Caco-2 (cell line): ENCODE data around the gene GRAMD2B. TPM values are rescaled to one million over a fixed set of nuclear protein-coding genes. Genes with fewer than 3 reads are reported as not detected.

Experiments
- BruUV-seq: library from RNA; stranded (reverse); fragments of 400-500 nt; replicated peaks from 2 replicates; lab custom pipeline; 2021; lab: Mats Ljungman, UMichigan
- CTCF ChIA-PET: fragments of 300-600 bp; sonication (Branson Sonifier 250); formaldehyde crosslinking; loops from one replicate; lab custom pipeline; 2022; ENCODE audit warnings: antibody characterized with exemption; lab: Charles Lee
- POLR2A ChIA-PET: fragments of 300-600 bp; sonication (Branson Sonifier 250); formaldehyde crosslinking; loops from one replicate; lab custom pipeline; 2022; ENCODE audit warnings: antibody characterized with exemption; lab: Charles Lee
- DNase-seq, 2 experiments: peaks; one replicate each; pipeline versions ENCODE4 v3.0.0 to v3.0.0-alpha.2; 2020 to 2022
- H3K27me3 ChIP-seq: replicated peaks from 2 replicates; pipeline ENCODE4 v1.6.0; 2011; ENCODE audit warnings: low read length; ENCODE audit not compliant: control insufficient read depth, insufficient read depth
- H3K36me3 ChIP-seq: 2 replicates; pipeline ENCODE4 v1.5.1; 2011; ENCODE audit warnings: low read length; ENCODE audit not compliant: control insufficient read depth, insufficient read depth
- H3K4me1 ChIP-seq: fragments of 250-450 bp; sonication (Bioruptor Pico); 2 replicates; pipeline ENCODE4 v1.5.1; 2020; ENCODE audit warnings: mild to moderate bottlenecking
- H3K4me3 ChIP-seq: 2 replicates; pipeline ENCODE4 v1.5.1; 2011; ENCODE audit warnings: low read depth, mild to moderate bottlenecking, control low read depth, low read length
- H3K9me3 ChIP-seq: fragments of 250-450 bp; sonication (Bioruptor Pico); 2 replicates; pipeline ENCODE4 v1.5.1; 2020; ENCODE audit warnings: mild to moderate bottlenecking, moderate library complexity
- H3K27ac Mint-ChIP-seq: one replicate; pipeline ENCODE4 v1.8.0; 2022; ENCODE audit warnings: mixed read lengths; ENCODE audit not compliant: unreplicated experiment
- H3K27me3 Mint-ChIP-seq: one replicate; pipeline ENCODE4 v1.8.0; 2022; ENCODE audit warnings: mixed read lengths; ENCODE audit not compliant: insufficient read depth, unreplicated experiment
- H3K36me3 Mint-ChIP-seq: one replicate; pipeline ENCODE4 v1.8.0; 2022; ENCODE audit warnings: mild to moderate bottlenecking, mixed read lengths; ENCODE audit not compliant: insufficient read depth, unreplicated experiment
- H3K4me1 Mint-ChIP-seq: one replicate; pipeline ENCODE4 v1.8.0; 2022; ENCODE audit warnings: low read depth, mixed read lengths; ENCODE audit not compliant: unreplicated experiment
- H3K4me3 Mint-ChIP-seq: one replicate; pipeline ENCODE4 v1.8.0; 2022; ENCODE audit warnings: mild to moderate bottlenecking, moderate library complexity, mixed read lengths; ENCODE audit not compliant: unreplicated experiment
- H3K9me3 Mint-ChIP-seq: one replicate; pipeline ENCODE4 v1.8.0; 2022; ENCODE audit warnings: mixed read lengths; ENCODE audit not compliant: unreplicated experiment
- intact Hi-C: fragments of 100-400 bp; cut with micrococcal nuclease; formaldehyde crosslinking; loops from one replicate; pipeline ENCODE4 v1.10.0; 2022; ENCODE audit not compliant: unreplicated experiment
- total RNA-seq: library from RNA; stranded (reverse); gene quantifications from 2 replicates; pipeline ENCODE4 v1.2.3, GENCODE V29; 2022
- TF ChIP-seq, protein P1 (sequence below), 2 experiments: fragments of 200-600 bp in 1 of 2; IDR thresholded peaks; 1 replicate in 1 of 2; 2 replicates in 1 of 2; pipeline versions ENCODE4 v1.5.1 to v1.8.0; 2011 to 2022; ENCODE audit warnings: antibody characterized with exemption in 1 of 2, control low read depth in 1 of 2, inconsistent platforms in 1 of 2, low read depth in 1 of 2, low read length in 1 of 2, mild to moderate bottlenecking in 1 of 2, moderate library complexity in 1 of 2; ENCODE audit not compliant: insufficient read depth in 1 of 2, severe bottlenecking in 1 of 2, unreplicated experiment in 1 of 2

GRAMD2B gene
- total RNA-seq, 1 experiment from 2014 or later, result 3.0 TPM

DNA sequence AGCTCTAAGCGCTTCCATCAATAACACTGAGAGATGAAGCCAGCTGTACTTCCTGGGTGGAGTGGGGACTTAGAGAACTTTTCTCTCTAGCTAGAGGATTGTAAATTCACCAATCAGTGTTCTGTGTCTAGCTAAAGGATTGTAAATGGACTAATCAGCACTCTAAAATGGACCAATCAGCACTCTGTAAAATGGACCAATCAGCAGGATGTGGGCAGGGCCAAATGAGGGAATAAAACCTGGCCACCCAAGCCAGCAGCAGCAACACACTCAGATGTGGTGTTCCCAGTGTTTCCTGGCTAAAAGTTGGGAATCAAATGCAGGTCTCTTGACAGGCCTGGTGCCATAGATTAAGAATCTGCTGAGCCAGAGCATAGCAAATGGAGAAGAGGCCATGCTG, 111.3 kb downstream of the GRAMD2B start:
- no peak for DNase-seq
- no peak overlapping the region for H3K27ac Mint-ChIP-seq
- H3K36me3 ChIP-seq, result no peaks in the 10 kb centered on the region
- intact Hi-C loops, result no loop called here
- H3K4me1 Mint-ChIP-seq, result no peaks in the 10 kb centered on the region
- no peaks in the 10 kb centered on the region for H3K27me3 ChIP-seq
- no peaks in the 10 kb centered on the region for H3K36me3 Mint-ChIP-seq
- BruUV-seq, result no TSS peak
- H3K9me3 Mint-ChIP-seq, result no peaks in the 10 kb centered on the region
- H3K27me3 Mint-ChIP-seq, result no peaks in the 10 kb centered on the region
- TF ChIP-seq, protein P1, sequence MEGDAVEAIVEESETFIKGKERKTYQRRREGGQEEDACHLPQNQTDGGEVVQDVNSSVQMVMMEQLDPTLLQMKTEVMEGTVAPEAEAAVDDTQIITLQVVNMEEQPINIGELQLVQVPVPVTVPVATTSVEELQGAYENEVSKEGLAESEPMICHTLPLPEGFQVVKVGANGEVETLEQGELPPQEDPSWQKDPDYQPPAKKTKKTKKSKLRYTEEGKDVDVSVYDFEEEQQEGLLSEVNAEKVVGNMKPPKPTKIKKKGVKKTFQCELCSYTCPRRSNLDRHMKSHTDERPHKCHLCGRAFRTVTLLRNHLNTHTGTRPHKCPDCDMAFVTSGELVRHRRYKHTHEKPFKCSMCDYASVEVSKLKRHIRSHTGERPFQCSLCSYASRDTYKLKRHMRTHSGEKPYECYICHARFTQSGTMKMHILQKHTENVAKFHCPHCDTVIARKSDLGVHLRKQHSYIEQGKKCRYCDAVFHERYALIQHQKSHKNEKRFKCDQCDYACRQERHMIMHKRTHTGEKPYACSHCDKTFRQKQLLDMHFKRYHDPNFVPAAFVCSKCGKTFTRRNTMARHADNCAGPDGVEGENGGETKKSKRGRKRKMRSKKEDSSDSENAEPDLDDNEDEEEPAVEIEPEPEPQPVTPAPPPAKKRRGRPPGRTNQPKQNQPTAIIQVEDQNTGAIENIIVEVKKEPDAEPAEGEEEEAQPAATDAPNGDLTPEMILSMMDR (IDR thresholded peaks at IDR 0.05; ENCODE audit: insufficient read depth in 1 of 2, low read depth in 1 of 2, low read length in 1 of 2, severe bottlenecking in 1 of 2, unreplicated experiment in 1 of 2), result no peak
- H3K4me3 ChIP-seq, result no peak overlapping the region
- CTCF ChIA-PET, result no interaction called here
- no peaks in the 10 kb centered on the region for H3K4me1 ChIP-seq
- POLR2A ChIA-PET, result no interaction called here
- no peak overlapping the region for H3K4me3 Mint-ChIP-seq
- no peaks in the 10 kb centered on the region for H3K9me3 ChIP-seq

DNA sequence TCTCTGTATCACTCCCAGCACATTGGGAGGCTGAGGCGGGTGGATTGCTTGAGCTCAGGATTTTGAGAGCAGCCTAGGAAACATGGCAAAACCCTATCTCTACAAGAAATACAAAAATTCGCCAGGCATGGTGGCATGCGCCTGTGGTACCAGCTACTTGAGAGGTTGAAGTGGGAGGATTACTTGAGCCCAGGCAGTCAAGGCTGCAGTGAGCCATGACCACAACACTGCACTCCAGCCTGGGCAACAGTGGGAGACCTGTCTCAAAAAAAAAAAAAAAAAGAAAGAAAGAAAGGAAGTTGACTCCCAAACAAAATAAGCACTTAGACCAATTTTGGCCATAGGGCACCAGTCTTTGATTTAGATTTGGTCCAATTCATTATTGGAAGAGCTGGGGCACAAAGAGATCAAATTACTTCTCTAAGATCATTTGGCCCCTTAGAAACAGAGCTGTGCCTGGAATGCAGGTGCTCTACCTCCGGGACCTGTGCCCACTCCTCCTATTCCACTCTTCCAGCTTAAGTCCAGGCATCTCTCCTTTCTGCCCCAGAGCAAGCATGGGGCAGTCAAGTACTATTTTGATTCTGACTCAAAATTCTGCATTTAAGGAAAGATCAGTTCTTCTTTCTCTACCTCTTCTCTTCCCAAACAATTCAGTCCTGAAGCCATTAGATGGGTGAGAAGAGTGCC, 112.8 kb downstream of the GRAMD2B start:
- H3K36me3 Mint-ChIP-seq, result no peaks in the 10 kb centered on the region
- H3K27me3 Mint-ChIP-seq, result no peaks in the 10 kb centered on the region
- ChIA-PET CTCF (interaction anchor here (0.6 kb wide), 1 partner anchor 233 kb away, joined by 4 read pairs; no protein-coding TSS in a partner anchor), POLR2A (no interaction called here)
- BruUV-seq, result no TSS peak
- intact Hi-C loops, result no loop called here
- Histone ChIP-seq H3K36me3 (no peaks in the 10 kb centered on the region), H3K9me3 (no peaks in the 10 kb centered on the region), H3K4me3 (no peak overlapping the region), H3K4me1 (no peaks in the 10 kb centered on the region), H3K27me3 (no peaks in the 10 kb centered on the region)
- TF ChIP-seq, protein P1 (IDR thresholded peaks at IDR 0.05; ENCODE audit: insufficient read depth in 1 of 2, low read depth in 1 of 2, low read length in 1 of 2, severe bottlenecking in 1 of 2, unreplicated experiment in 1 of 2), result no peak
- H3K27ac Mint-ChIP-seq, result no peak overlapping the region
- no peak for DNase-seq
- H3K4me1 Mint-ChIP-seq, result no peaks in the 10 kb centered on the region
- H3K4me3 Mint-ChIP-seq, result no peak overlapping the region
- H3K9me3 Mint-ChIP-seq, result no peaks in the 10 kb centered on the region

DNA sequence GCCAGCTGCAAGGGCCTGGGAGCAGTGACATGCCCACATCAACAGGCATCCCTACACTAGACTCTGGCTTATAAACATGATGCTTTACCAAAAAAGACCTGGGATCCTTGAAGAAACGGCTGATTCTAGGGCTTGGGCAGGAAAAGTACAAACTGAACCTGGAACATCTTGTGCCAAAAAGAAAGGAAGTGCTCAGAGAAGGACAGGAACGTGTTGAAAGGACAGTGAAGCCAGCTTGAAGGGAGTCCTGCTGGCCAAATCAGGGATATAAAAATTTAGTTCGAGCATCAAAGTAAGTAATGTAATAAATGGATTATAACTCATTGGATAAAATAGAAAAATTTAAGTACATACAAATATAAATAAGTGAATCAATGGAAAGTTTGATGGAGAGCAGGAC, 113.7 kb downstream of the GRAMD2B start:
- ChIA-PET CTCF (no interaction called here), POLR2A (no interaction called here)
- Histone ChIP-seq H3K9me3 (no peaks in the 10 kb centered on the region), H3K4me1 (no peaks in the 10 kb centered on the region), H3K36me3 (no peaks in the 10 kb centered on the region), H3K4me3 (no peak overlapping the region), H3K27me3 (no peaks in the 10 kb centered on the region)
- DNase-seq, result no peak
- TF ChIP-seq, protein P1 (IDR thresholded peaks at IDR 0.05; ENCODE audit: insufficient read depth in 1 of 2, low read depth in 1 of 2, low read length in 1 of 2, severe bottlenecking in 1 of 2, unreplicated experiment in 1 of 2), result no peak
- intact Hi-C loops, result no loop called here
- Mint-ChIP-seq H3K4me3 (no peak overlapping the region), H3K36me3 (no peaks in the 10 kb centered on the region), H3K9me3 (no peaks in the 10 kb centered on the region), H3K27ac (no peak overlapping the region), H3K4me1 (no peaks in the 10 kb centered on the region), H3K27me3 (no peaks in the 10 kb centered on the region)
- no TSS peak for BruUV-seq
